Neural progenitor cell (in vitro differentiated cells): ENCODE measurements around the gene SIGLEC6. TPM values are rescaled to one million over a fixed set of nuclear protein-coding genes. Genes with fewer than 3 reads are reported as not detected.

Source experiments
- DNase-seq: peaks from one replicate; pipeline ENCODE4 v3.0.0-alpha.2; 2016; ENCODE audit warnings: low spot score
- H2AFZ ChIP-seq: fragments of 200-600 bp; sonication (generic); replicated peaks from 2 replicates; pipeline ENCODE4 v1.6.1; 2016; ENCODE audit warnings: antibody characterized with exemption
- H3F3A ChIP-seq: fragments of 200-600 bp; sonication (generic); 2 replicates; pipeline ENCODE4 v1.6.1; 2016; ENCODE audit warnings: antibody characterized with exemption, low read depth
- H3K27ac ChIP-seq: fragments of 200-600 bp; sonication (generic); 2 replicates; pipeline ENCODE4 v1.5.1; 2016; ENCODE audit warnings: mild to moderate bottlenecking
- H3K27me3 ChIP-seq: fragments of 200-600 bp; sonication (generic); 2 replicates; pipeline ENCODE4 v1.6.1; 2016; ENCODE audit warnings: mild to moderate bottlenecking, moderate library complexity
- H3K36me3 ChIP-seq: fragments of 200-600 bp; sonication (generic); 2 replicates; pipeline ENCODE4 v1.5.1; 2016
- H3K4me1 ChIP-seq: fragments of 200-600 bp; sonication (generic); 2 replicates; pipeline ENCODE4 v1.6.1; 2016; ENCODE audit warnings: mixed run types
- H3K4me2 ChIP-seq: fragments of 200-600 bp; sonication (generic); 2 replicates; pipeline ENCODE4 v1.6.1; 2016
- H3K4me3 ChIP-seq: fragments of 200-600 bp; sonication (generic); 2 replicates; pipeline ENCODE4 v1.5.1; 2016
- H3K79me2 ChIP-seq: fragments of 200-600 bp; sonication (generic); 2 replicates; pipeline ENCODE4 v1.6.1; 2016; ENCODE audit warnings: low read depth
- H3K9ac ChIP-seq: fragments of 200-600 bp; sonication (generic); 2 replicates; pipeline ENCODE4 v1.6.1; 2016
- H3K9me3 ChIP-seq: fragments of 200-600 bp; sonication (generic); 2 replicates; pipeline ENCODE4 v1.5.1; 2016; ENCODE audit warnings: low read depth
- H4K20me1 ChIP-seq: fragments of 200-600 bp; sonication (generic); 2 replicates; pipeline ENCODE4 v1.6.1; 2016; ENCODE audit warnings: low read depth
- H3K27ac Mint-ChIP-seq: 3 replicates; pipeline ENCODE4 v1.8.0; 2021; ENCODE audit warnings: mixed read lengths
- H3K27me3 Mint-ChIP-seq: 2 replicates; pipeline ENCODE4 v1.8.0; 2022; ENCODE audit warnings: low read depth, mild to moderate bottlenecking, inconsistent platforms, moderate library complexity, mixed read lengths; ENCODE audit not compliant: insufficient read depth
- H3K36me3 Mint-ChIP-seq: 3 replicates; pipeline ENCODE4 v1.8.0; 2021; ENCODE audit warnings: mixed read lengths
- H3K4me1 Mint-ChIP-seq: 3 replicates; pipeline ENCODE4 v1.8.0; 2021; ENCODE audit warnings: mixed read lengths
- H3K4me3 Mint-ChIP-seq: 3 replicates; pipeline ENCODE4 v1.8.0; 2021; ENCODE audit warnings: mild to moderate bottlenecking, moderate library complexity, mixed read lengths
- H3K9me3 Mint-ChIP-seq: 3 replicates; pipeline ENCODE4 v1.8.0; 2020; ENCODE audit warnings: mixed read lengths
- CTCF ChIP-seq: fragments of 200-600 bp; sonication (generic); IDR thresholded peaks from 2 replicates; pipeline ENCODE4 v1.5.1; 2017; ENCODE audit warnings: antibody characterized with exemption, mild to moderate bottlenecking
- EZH2 ChIP-seq: fragments of 200-600 bp; sonication (generic); IDR thresholded peaks from 2 replicates; pipeline ENCODE4 v1.6.1; 2017; ENCODE audit warnings: antibody characterized with exemption, mild to moderate bottlenecking, moderate library complexity
- EZH2phosphoT487 ChIP-seq: fragments of 200-600 bp; sonication (generic); IDR thresholded peaks from 2 replicates; pipeline ENCODE4 v1.6.1; 2017; ENCODE audit warnings: antibody characterized with exemption
- total RNA-seq: library from RNA; depleted of rRNA; stranded (reverse); fragments of >200 nt; gene quantifications from 2 replicates; pipeline ENCODE4 v1.2.3, GENCODE V29; 2015; ENCODE audit warnings: low replicate concordance

Gene SIGLEC6
- total RNA-seq, 1 donor from 2014 or later: not detected

GRCh38 chr19:51552996-51553725, 21.7 kb upstream of the SIGLEC6 start:
- Histone ChIP-seq H3K4me3 (no peak overlapping the region), H3K9me3 (peaks cover 8% of the 10 kb centered on the region), H3K9ac (no peak overlapping the region), H3K79me2 (no peaks in the 10 kb centered on the region), H4K20me1 (no peaks in the 10 kb centered on the region), H3F3A (no peaks in the 10 kb centered on the region), H3K4me1 (no peaks in the 10 kb centered on the region), H3K27me3 (no peaks in the 10 kb centered on the region), H3K4me2 (no peak overlapping the region), H2AFZ (no peak overlapping the region), H3K36me3 (no peaks in the 10 kb centered on the region), H3K27ac (no peak overlapping the region)
- TF ChIP-seq EZH2phosphoT487 (no peak), CTCF (no peak), EZH2 (no peak)
- no peaks in the 10 kb centered on the region for H3K4me1 Mint-ChIP-seq
- H3K9me3 Mint-ChIP-seq: no peaks in the 10 kb centered on the region
- peak; percentile 88 for DNase-seq
- H3K27me3 Mint-ChIP-seq: no peaks in the 10 kb centered on the region
- no peak overlapping the region for H3K4me3 Mint-ChIP-seq
- no peaks in the 10 kb centered on the region for H3K36me3 Mint-ChIP-seq
- H3K27ac Mint-ChIP-seq: no peak overlapping the region

GRCh38 chr19:51552608-51552995, 21.1 kb upstream of the SIGLEC6 start:
- TF ChIP-seq CTCF (no peak), EZH2phosphoT487 (no peak), EZH2 (no peak)
- Histone ChIP-seq H3K4me2 (no peak overlapping the region), H3K27me3 (no peaks in the 10 kb centered on the region), H3K27ac (no peak overlapping the region), H3K4me3 (no peak overlapping the region), H3F3A (no peaks in the 10 kb centered on the region), H3K36me3 (no peaks in the 10 kb centered on the region), H3K4me1 (no peaks in the 10 kb centered on the region), H3K79me2 (no peaks in the 10 kb centered on the region), H2AFZ (no peak overlapping the region), H4K20me1 (no peaks in the 10 kb centered on the region), H3K9me3 (peaks cover 8% of the 10 kb centered on the region), H3K9ac (no peak overlapping the region)
- Mint-ChIP-seq H3K27me3 (peaks cover 2% of the 10 kb centered on the region), H3K4me3 (no peak overlapping the region), H3K4me1 (no peaks in the 10 kb centered on the region), H3K27ac (no peak overlapping the region), H3K36me3 (no peaks in the 10 kb centered on the region), H3K9me3 (no peaks in the 10 kb centered on the region)
- DNase-seq: no peak

- TF ChIP-seq CTCF: no peak
- TF ChIP-seq EZH2: no peak
- no peak for TF ChIP-seq EZH2phosphoT487
- peaks cover 2% of the 10 kb centered on the region for H3K27me3 Mint-ChIP-seq
- H3K36me3 ChIP-seq: no peaks in the 10 kb centered on the region
- DNase-seq: no peak
- no peak overlapping the region for H3K4me3 Mint-ChIP-seq
- no peaks in the 10 kb centered on the region for H3K9me3 Mint-ChIP-seq
- H3K27me3 ChIP-seq: no peaks in the 10 kb centered on the region
- H3K27ac Mint-ChIP-seq: no peak overlapping the region
- no peaks in the 10 kb centered on the region for H4K20me1 ChIP-seq
- no peaks in the 10 kb centered on the region for H3F3A ChIP-seq
- no peaks in the 10 kb centered on the region for H3K79me2 ChIP-seq
- H3K27ac ChIP-seq: no peak overlapping the region
- H3K4me1 Mint-ChIP-seq: no peaks in the 10 kb centered on the region
- no peak overlapping the region for H3K4me2 ChIP-seq
- H3K9ac ChIP-seq: no peak overlapping the region
- no peak overlapping the region for H3K4me3 ChIP-seq
- H2AFZ ChIP-seq: no peak overlapping the region
- no peaks in the 10 kb centered on the region for H3K36me3 Mint-ChIP-seq
- no peaks in the 10 kb centered on the region for H3K4me1 ChIP-seq
- peaks cover 8% of the 10 kb centered on the region for H3K9me3 ChIP-seq
These were observed 20.4 kb upstream of the SIGLEC6 start for GRCh38 chr19:51551673-51552432.
